HG02938 (cell line): ENCODE measurements around the gene MAML3.

ENCODE experiments used
- ATAC-seq: cut with Tn5 transposase; IDR thresholded peaks from one replicate; pipeline ENCODE4 v1.9.1; 2021; ENCODE audit warnings: mild to moderate bottlenecking, moderate library complexity; ENCODE audit not compliant: unreplicated experiment

MAML3 gene

GRCh38 chr4:139823746-139824145 is 330.2 kb downstream of the MAML3 start:
- no peak for ATAC-seq

- ATAC-seq = no peak
These were observed 330.6 kb downstream of the MAML3 start for GRCh38 chr4:139823345-139823744.

GRCh38 chr4:139822391-139822790 is 331.6 kb downstream of the MAML3 start:
- ATAC-seq = no peak

- ATAC-seq = no peak
These were observed 334.9 kb downstream of the MAML3 start for GRCh38 chr4:139819082-139819481.

GRCh38 chr4:139817657-139818452 is 336.1 kb downstream of the MAML3 start:
- ATAC-seq = no peak

GRCh38 chr4:139816856-139817255 is 337.1 kb downstream of the MAML3 start:
- ATAC-seq = no peak

- no peak for ATAC-seq
These were observed 338.0 kb downstream of the MAML3 start for GRCh38 chr4:139815778-139816601.

- ATAC-seq = no peak
These were observed 339.5 kb downstream of the MAML3 start for GRCh38 chr4:139814323-139815015.

GRCh38 chr4:139813881-139814280 is 340.1 kb downstream of the MAML3 start:
- no peak for ATAC-seq

GRCh38 chr4:139810710-139811109 is 343.3 kb downstream of the MAML3 start:
- no peak for ATAC-seq

- no peak for ATAC-seq
These were observed 344.2 kb downstream of the MAML3 start for GRCh38 chr4:139809757-139810140.

GRCh38 chr4:139808808-139809756 is 344.9 kb downstream of the MAML3 start:
- ATAC-seq = no peak

- ATAC-seq = no peak
These were observed 345.6 kb downstream of the MAML3 start for GRCh38 chr4:139808381-139808807.

- no peak for ATAC-seq
These were observed 346.5 kb downstream of the MAML3 start for GRCh38 chr4:139807483-139807882.

- ATAC-seq = no peak
These were observed 347.1 kb downstream of the MAML3 start for GRCh38 chr4:139806929-139807328.

- ATAC-seq = no peak
These were observed 351.1 kb downstream of the MAML3 start for GRCh38 chr4:139802931-139803330.

- ATAC-seq = no peak
These were observed 351.5 kb downstream of the MAML3 start for GRCh38 chr4:139802488-139802887.

- ATAC-seq = no peak
These were observed 352.1 kb downstream of the MAML3 start for GRCh38 chr4:139801895-139802294.

- no peak for ATAC-seq
These were observed 353.9 kb downstream of the MAML3 start for GRCh38 chr4:139800082-139800481.

- no peak for ATAC-seq
These were observed 354.4 kb downstream of the MAML3 start for GRCh38 chr4:139799615-139800014.
